ENCODE results near the gene MAP4K2. TPM values are rescaled to one million over a fixed set of nuclear protein-coding genes. Genes with fewer than 3 reads are reported as not detected.

The MAP4K2 gene
- total RNA-seq, 6 experiments from 2014 or later = 18.0 to 21.6 (median 20.9) TPM

DNA sequence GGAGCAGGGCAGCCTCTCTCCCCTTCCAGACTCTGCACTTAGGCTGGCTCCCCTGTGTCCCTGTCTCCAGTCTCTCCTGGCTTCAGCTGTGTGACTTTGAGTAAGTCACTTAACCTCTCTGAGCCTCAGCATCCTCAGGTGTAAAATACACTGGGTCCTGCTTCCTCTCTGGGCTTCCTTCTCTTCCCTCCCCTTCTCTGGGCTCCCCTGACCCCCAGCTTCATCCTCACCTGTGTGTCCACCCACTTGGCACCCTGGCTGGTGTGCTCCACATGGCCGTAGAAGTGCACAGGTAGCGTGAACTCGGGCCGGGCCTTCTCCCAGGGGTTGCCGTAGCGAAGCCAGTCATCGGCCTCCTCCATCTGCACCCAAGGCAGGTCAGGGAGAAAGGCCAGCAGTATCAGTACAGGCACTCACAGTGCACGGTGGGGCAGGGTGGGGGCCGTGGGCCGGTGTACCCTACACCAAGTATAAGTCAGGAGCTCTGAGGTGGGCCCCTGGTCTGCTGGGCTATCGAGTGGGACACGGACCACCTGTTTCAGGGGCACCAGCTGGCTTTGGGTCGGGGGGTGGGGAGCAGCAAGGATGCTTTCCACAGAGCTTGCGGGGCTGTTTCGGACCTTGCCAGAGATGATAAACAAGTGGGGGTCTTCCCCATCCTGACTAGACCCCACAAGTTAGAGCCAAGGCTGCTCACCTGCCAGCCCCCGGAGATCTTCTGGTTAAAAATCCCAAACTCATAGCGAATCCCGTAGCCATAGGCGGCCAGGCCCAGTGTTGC lies 45.3 kb downstream of the MAP4K2 start:
- TF ChIP-seq, protein P1, sequence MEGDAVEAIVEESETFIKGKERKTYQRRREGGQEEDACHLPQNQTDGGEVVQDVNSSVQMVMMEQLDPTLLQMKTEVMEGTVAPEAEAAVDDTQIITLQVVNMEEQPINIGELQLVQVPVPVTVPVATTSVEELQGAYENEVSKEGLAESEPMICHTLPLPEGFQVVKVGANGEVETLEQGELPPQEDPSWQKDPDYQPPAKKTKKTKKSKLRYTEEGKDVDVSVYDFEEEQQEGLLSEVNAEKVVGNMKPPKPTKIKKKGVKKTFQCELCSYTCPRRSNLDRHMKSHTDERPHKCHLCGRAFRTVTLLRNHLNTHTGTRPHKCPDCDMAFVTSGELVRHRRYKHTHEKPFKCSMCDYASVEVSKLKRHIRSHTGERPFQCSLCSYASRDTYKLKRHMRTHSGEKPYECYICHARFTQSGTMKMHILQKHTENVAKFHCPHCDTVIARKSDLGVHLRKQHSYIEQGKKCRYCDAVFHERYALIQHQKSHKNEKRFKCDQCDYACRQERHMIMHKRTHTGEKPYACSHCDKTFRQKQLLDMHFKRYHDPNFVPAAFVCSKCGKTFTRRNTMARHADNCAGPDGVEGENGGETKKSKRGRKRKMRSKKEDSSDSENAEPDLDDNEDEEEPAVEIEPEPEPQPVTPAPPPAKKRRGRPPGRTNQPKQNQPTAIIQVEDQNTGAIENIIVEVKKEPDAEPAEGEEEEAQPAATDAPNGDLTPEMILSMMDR (IDR thresholded peaks at IDR 0.05) = no peak
- no peak for DNase-seq
- H3K9me3 Mint-ChIP-seq = no peaks in the 10 kb centered on the region
- peaks cover 7% of the 10 kb centered on the region for H3K4me1 Mint-ChIP-seq (ENCODE audit: low read depth)
- no peak overlapping the region for H3K4me3 Mint-ChIP-seq
- peaks cover 7% of the 10 kb centered on the region for H3K36me3 Mint-ChIP-seq (ENCODE audit: low read depth)
- H3K27ac Mint-ChIP-seq = no peak overlapping the region
- H3K27me3 Mint-ChIP-seq (ENCODE audit: insufficient read depth) = peaks cover 8% of the 10 kb centered on the region

DNA sequence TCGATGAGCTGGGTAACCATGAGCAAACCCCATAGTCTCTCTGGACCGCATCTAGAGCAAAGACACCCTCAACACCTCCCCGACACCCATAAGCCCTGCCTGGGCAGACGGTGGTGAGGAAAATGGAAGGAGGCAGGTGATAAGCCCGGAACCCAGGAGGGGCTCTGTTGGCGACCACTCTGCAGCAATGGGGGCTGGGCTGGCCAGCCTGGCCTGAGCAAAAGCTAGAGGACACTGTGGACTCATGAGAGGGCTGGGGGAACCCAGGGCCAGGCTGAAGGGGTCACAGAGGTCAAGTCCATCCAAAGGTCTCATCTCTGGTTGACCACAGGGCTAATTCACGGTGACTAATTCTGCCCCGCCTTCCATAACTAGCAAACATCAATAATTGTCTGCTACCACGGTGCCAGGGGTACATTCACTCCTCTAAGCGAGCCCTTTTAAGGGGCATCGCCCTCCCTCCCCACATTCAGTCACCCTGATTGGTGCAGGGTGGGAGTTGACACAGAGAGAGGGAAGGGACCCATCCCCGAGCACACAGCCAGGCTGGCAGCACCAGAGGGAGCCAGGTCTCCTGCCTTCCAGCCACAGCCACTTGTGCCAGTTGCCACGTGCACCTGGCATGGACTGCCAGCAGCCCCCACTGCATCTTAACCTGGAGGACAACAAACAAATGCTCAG lies 47.2 kb downstream of the MAP4K2 start:
- no peak overlapping the region for H3K27ac Mint-ChIP-seq
- TF ChIP-seq, protein P1 (IDR thresholded peaks at IDR 0.05) = no peak
- DNase-seq = no peak
- H3K9me3 Mint-ChIP-seq = no peaks in the 10 kb centered on the region
- no peaks in the 10 kb centered on the region; the same call in 1 of the 2 replicates for H3K4me1 Mint-ChIP-seq (ENCODE audit: low read depth)
- H3K36me3 Mint-ChIP-seq (ENCODE audit: low read depth) = no peaks in the 10 kb centered on the region
- no peak overlapping the region for H3K4me3 Mint-ChIP-seq
- H3K27me3 Mint-ChIP-seq (ENCODE audit: insufficient read depth) = peaks cover 8% of the 10 kb centered on the region

DNA sequence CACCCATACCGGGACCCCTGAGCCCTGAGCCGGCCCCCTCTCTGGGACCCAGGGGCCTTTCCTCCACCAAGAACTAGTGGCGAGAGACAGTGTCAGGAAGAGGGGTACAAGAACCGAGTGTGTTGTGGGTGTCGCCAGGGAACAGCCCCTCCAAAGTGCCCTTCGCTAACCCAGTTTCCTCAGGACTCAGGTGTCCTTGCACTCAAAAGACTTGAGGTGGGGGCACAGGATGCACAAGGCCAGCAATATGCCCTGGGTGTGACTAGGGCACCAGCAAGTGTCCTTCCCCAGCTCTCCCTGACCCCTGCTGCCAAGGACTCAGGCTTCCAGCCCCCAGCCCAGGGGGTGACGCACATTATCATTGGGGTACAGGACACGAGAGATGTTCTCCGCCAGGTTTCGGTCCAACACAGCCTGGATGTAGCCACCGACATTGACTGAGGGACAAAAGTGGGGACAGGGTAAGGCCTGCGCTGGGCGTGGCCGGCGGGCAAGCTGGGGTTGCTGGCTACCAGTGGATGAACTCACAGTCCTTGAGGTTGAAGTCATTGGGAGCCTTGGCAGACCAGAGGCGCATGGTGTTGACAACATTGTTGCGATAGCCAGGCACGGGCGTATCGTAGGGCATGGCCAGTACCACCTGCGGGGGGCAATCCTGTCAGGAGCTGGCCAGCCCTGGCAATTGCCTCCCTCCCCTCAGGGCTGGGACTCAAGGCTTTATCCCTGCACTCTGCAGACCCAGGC lies 47.9 kb downstream of the MAP4K2 start:
- Mint-ChIP-seq H3K27me3 (ENCODE audit: insufficient read depth) (peaks cover 6% of the 10 kb centered on the region), H3K9me3 (no peaks in the 10 kb centered on the region), H3K27ac (no peak overlapping the region), H3K4me3 (no peak overlapping the region), H3K36me3 (ENCODE audit: low read depth) (no peaks in the 10 kb centered on the region), H3K4me1 (ENCODE audit: low read depth) (no peaks in the 10 kb centered on the region; the same call in none of the 2 replicates)
- DNase-seq = no peak
- TF ChIP-seq, protein P1 (IDR thresholded peaks at IDR 0.05) = no peak

DNA sequence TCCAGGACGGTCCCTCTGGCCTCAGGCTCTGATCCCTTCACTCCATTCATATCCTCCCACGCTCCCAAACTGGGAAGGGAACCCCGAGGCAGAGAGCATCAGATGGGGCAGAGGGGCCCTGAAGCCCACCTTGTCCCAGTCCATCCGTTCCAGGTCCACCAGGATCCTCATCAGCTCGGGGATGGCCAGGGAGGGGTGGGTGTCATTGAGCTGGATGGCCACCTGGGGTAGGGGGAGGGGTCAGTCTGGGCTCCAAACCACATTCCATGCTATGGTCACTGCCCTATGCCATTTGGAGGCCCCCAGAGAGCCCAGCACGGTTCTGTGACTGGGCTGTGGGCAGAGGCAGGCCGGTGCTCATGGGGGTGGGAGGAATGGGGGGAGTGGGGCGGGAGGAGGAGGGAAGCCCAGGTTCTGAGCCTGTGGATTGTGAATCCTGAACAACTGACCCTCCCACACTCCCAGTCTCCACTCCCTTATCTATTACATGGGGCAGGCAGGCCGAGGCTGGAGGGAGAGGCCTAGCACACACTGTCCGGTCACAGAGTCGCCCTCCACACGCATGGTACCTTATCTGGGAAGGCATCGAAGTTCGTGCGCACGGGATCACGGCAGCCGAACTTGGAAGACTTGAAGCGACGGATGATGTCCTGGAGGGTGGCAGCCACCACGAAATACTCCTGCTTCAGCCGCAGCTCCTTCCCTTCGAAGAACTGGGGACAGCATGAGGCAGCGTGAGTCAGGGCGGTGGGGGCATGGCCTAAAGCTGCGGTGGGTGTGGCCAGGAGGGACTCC lies 48.7 kb downstream of the MAP4K2 start:
- H3K4me1 Mint-ChIP-seq (ENCODE audit: low read depth) = no peaks in the 10 kb centered on the region; the same call in 1 of the 2 replicates
- no peaks in the 10 kb centered on the region for H3K36me3 Mint-ChIP-seq (ENCODE audit: low read depth)
- no peak overlapping the region for H3K27ac Mint-ChIP-seq
- no peaks in the 10 kb centered on the region for H3K9me3 Mint-ChIP-seq
- TF ChIP-seq, protein P1 (IDR thresholded peaks at IDR 0.05) = no peak
- peaks cover 4% of the 10 kb centered on the region for H3K27me3 Mint-ChIP-seq (ENCODE audit: insufficient read depth)
- no peak for DNase-seq
- no peak overlapping the region for H3K4me3 Mint-ChIP-seq

All from HFFc6 (cell line).